CD8-positive, alpha-beta memory T cell (primary cell): Measurements from ENCODE around the gene RGMA. TPM values are rescaled to one million over a fixed set of nuclear protein-coding genes. Genes with fewer than 3 reads are reported as not detected.
A peak's percentile ranks its signal among the peaks of the same experiment; 100 is the strongest.

ENCODE experiments used
- CTCF ChIA-PET: fragments of 350-600 bp; sonication (Branson Sonifier 250); formaldehyde crosslinking; loops from one replicate; lab custom pipeline; 2021; ENCODE audit warnings: antibody characterized with exemption; lab: Charles Lee
- POLR2A ChIA-PET: fragments of 350-600 bp; sonication (Branson Sonifier 250); formaldehyde crosslinking; loops from one replicate; lab custom pipeline; 2021; ENCODE audit warnings: antibody characterized with exemption; lab: Charles Lee
- DNase-seq, 5 donors: peaks; one replicate each; pipeline versions ENCODE4 v3.0.0 to v3.0.0-alpha.2; 2020 to 2022; ENCODE audit warnings: mixed read lengths in 1 of 5
- H3K27ac ChIP-seq: one replicate; pipeline ENCODE4 v1.7.0; 2013; ENCODE audit warnings: low read depth, mild to moderate bottlenecking, low read length, moderate library complexity
- H3K27me3 ChIP-seq: 2 replicates; pipeline ENCODE4 v1.7.0; 2013; ENCODE audit warnings: low read length, mild to moderate bottlenecking; ENCODE audit not compliant: insufficient read depth, poor library complexity, severe bottlenecking
- H3K36me3 ChIP-seq: 2 replicates; pipeline ENCODE4 v1.7.0; 2013; ENCODE audit warnings: mild to moderate bottlenecking, low read length, moderate library complexity; ENCODE audit not compliant: insufficient read depth
- H3K4me1 ChIP-seq: 2 replicates; pipeline ENCODE4 v1.7.0; 2013; ENCODE audit warnings: mild to moderate bottlenecking, low read length, moderate library complexity; ENCODE audit not compliant: insufficient read depth
- H3K4me3 ChIP-seq: 2 replicates; pipeline ENCODE4 v1.7.0; 2013; ENCODE audit warnings: mild to moderate bottlenecking, low read length
- H3K9me3 ChIP-seq: 2 replicates; pipeline ENCODE4 v1.7.0; 2013; ENCODE audit warnings: mild to moderate bottlenecking, low read length
- H3K27ac Mint-ChIP-seq, 8 donors: one replicate each; pipeline ENCODE4 v1.8.0; 2020 to 2021; ENCODE audit warnings: mixed read lengths in 8 of 8, mild to moderate bottlenecking in 6 of 8, inconsistent platforms in 3 of 8, moderate library complexity in 3 of 8
- H3K27me3 Mint-ChIP-seq, 2 donors: one replicate each; pipeline ENCODE4 v1.8.0; 2020 to 2021; ENCODE audit warnings: mixed read lengths in 2 of 2, mild to moderate bottlenecking in 1 of 2, moderate library complexity in 1 of 2
- H3K36me3 Mint-ChIP-seq, 3 donors: one replicate each; pipeline ENCODE4 v1.8.0; 2020 to 2021; ENCODE audit warnings: mixed read lengths in 3 of 3, inconsistent platforms in 1 of 3, mild to moderate bottlenecking in 1 of 3
- H3K4me1 Mint-ChIP-seq, 3 donors: one replicate each; pipeline ENCODE4 v1.8.0; 2020 to 2021; ENCODE audit warnings: mixed read lengths in 3 of 3, inconsistent platforms in 1 of 3, mild to moderate bottlenecking in 1 of 3
- H3K4me3 Mint-ChIP-seq, 7 donors: one replicate each; pipeline ENCODE4 v1.8.0; 2020 to 2021; ENCODE audit warnings: mixed read lengths in 7 of 7, mild to moderate bottlenecking in 6 of 7, moderate library complexity in 4 of 7, inconsistent platforms in 2 of 7
- H3K9me3 Mint-ChIP-seq, 5 donors: one replicate each; pipeline ENCODE4 v1.8.0; 2020 to 2022; ENCODE audit warnings: mixed read lengths in 5 of 5, mild to moderate bottlenecking in 3 of 5, moderate library complexity in 2 of 5, inconsistent platforms in 1 of 5
- polyA plus RNA-seq: library from polyadenylated mRNA; unstranded; fragments of 300-500 nt; fragmentation: Illumina TruSeq; gene quantifications from one replicate; pipeline ENCODE4 v1.2.3, GENCODE V29; 2021
- total RNA-seq, 2 experiments: library from RNA; stranded (reverse); gene quantifications; one replicate each; pipeline ENCODE4 v1.2.3, GENCODE V29; 2021

The RGMA gene
- total and polyA plus RNA-seq, 3 experiments from 2014 or later: 0.20 TPM; not detected in 1

DNA sequence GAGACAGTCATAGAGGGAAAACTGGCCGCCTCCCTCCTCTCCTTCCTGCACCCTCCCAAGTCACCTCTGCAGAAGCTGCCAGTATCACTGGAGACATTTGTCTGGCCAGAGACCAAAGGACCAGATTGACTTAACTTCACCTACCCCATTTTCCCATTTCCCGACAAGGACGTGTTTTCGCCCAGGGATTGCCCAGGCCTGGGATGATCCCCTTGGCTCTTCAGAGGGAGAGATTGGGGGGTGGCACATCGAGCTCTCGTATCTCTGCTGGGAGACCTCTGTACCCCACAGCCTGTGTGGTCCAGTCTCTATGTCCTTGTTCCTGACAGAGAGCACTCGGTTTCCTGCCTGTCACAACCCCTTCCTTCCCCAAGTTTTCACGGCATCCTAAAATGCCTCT is 31.4 kb downstream of the RGMA start:
- H3K4me3 ChIP-seq: no peak overlapping the region
- Mint-ChIP-seq H3K27ac (peak overlapping the region in 2 of 8 donors; percentile 11 to 24), H3K4me1 (peaks cover 0 to 8% (median 4%) of the 10 kb centered on the region in 3 donors), H3K9me3 (no peaks in the 10 kb centered on the region), H3K36me3 (no peaks in the 10 kb centered on the region), H3K27me3 (peaks cover 7 to 14% of the 10 kb centered on the region in 2 donors), H3K4me3 (no peak overlapping the region)
- no peaks in the 10 kb centered on the region for H3K9me3 ChIP-seq
- ChIA-PET CTCF (interaction anchor here (1.1 to 1.2 kb wide), 2 partner anchors 17 to 27 kb away, joined by 3 to 5 read pairs; no protein-coding TSS in a partner anchor), POLR2A (no interaction called here)
- DNase-seq: no peak
- H3K27me3 ChIP-seq: no peaks in the 10 kb centered on the region
- H3K36me3 ChIP-seq: no peaks in the 10 kb centered on the region
- no peak overlapping the region for H3K27ac ChIP-seq
- H3K4me1 ChIP-seq: no peaks in the 10 kb centered on the region

DNA sequence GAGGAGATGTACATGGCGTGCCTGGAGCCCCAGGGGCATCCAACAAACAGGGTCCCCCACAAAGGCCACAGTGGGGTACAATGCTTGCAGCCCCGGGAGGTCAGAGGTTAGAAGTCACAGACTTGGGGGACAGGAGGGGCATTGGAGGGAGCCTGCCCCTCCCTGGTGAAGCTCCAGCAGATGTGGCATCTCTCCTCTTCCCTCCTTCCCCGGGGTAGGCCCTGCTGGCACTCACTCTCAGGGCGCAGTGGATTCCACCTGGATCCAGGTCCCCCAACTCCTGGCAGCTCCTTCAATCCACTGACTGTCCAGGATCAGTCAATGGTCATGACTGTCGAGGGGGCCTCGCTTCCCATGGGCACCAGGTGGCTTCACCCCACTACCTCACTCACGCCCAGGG is 32.2 kb downstream of the RGMA start:
- no peaks in the 10 kb centered on the region for H3K9me3 ChIP-seq
- ChIA-PET POLR2A (no interaction called here), CTCF (no interaction called here)
- Mint-ChIP-seq H3K4me1 (peaks cover 0 to 12% (median 7%) of the 10 kb centered on the region in 3 donors), H3K27ac (peak overlapping the region in 1 of 8 donors; percentile 57), H3K36me3 (no peaks in the 10 kb centered on the region), H3K27me3 (peaks cover 4 to 10% of the 10 kb centered on the region in 2 donors), H3K9me3 (no peaks in the 10 kb centered on the region), H3K4me3 (no peak overlapping the region)
- H3K4me1 ChIP-seq: no peaks in the 10 kb centered on the region
- no peaks in the 10 kb centered on the region for H3K27me3 ChIP-seq
- H3K4me3 ChIP-seq: no peak overlapping the region
- no peak for DNase-seq
- no peaks in the 10 kb centered on the region for H3K36me3 ChIP-seq
- no peak overlapping the region for H3K27ac ChIP-seq

- peak overlapping the region in 1 of 8 donors; percentile 54 for H3K27ac Mint-ChIP-seq
- CTCF ChIA-PET: interaction anchor here (1.1 kb wide), 1 partner anchor 18 kb away, joined by 3 read pairs; no protein-coding TSS in a partner anchor
Observed at GRCh38 chr15:93055211-93055610, 33.8 kb downstream of the RGMA start.

DNA sequence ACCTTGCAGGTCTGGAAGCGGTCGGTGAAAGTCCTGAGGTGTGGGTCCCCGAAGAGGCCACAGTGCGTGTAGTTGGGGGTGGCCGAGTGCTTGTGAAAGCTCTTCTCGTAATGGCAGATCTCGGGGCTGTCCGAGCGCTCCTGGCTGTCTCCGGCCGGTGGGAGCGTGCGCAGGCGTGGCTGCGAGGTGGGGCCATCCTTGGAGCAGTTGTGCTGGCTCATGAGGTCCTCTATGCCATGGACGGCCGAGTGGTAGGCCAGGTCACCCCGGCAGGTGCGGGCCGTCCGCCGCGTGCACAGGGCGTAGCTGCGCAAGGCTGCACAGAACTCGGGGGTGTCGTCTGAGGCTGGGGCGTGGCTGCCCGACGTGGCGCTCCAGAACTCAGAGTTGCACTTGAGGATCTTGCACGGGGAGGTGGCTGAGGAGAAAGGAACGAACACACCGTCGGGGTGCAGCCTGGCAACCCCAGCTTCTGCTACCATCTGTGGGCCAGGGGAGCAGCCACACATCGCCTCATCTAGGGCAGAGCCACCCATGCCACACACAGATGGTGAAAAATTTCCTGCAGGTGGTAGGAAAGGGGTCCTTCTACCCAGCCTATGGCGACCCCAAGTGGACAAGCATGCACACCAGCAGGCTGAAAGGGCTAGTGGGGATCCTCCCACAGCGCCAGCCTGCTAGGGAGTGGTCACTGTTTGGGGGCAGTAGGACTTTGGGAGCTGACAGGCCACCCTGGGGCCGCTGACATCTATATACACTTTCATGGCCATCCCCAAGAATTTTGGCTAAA is 36.7 kb downstream of the RGMA start:
- Histone ChIP-seq H3K27me3 (no peaks in the 10 kb centered on the region), H3K27ac (no peak overlapping the region), H3K4me1 (peaks cover 17% of the 10 kb centered on the region), H3K4me3 (no peak overlapping the region), H3K9me3 (no peaks in the 10 kb centered on the region), H3K36me3 (no peaks in the 10 kb centered on the region)
- H3K27me3 Mint-ChIP-seq: peaks cover 0 to 7% of the 10 kb centered on the region in 2 donors
- peak in 1 of 5 donors; percentile 28 for DNase-seq
- no peaks in the 10 kb centered on the region for H3K36me3 Mint-ChIP-seq
- no peak overlapping the region for H3K4me3 Mint-ChIP-seq
- no peaks in the 10 kb centered on the region for H3K9me3 Mint-ChIP-seq
- peak overlapping the region in 2 of 8 donors; percentile 11 to 74 for H3K27ac Mint-ChIP-seq
- POLR2A ChIA-PET: no interaction called here
- CTCF ChIA-PET: interaction anchor here (1.5 to 3.8 kb wide), 2 partner anchors 22 to 24 kb away, joined by 6 to 24 read pairs; no protein-coding TSS in a partner anchor
- H3K4me1 Mint-ChIP-seq: peaks cover 31 to 41% (median 35%) of the 10 kb centered on the region in 3 donors

More at GRCh38 chr15:93055211-93055610, 33.8 kb downstream of the RGMA start:
- no peak overlapping the region for H3K27ac ChIP-seq
- H3K4me1 ChIP-seq: peaks cover 5% of the 10 kb centered on the region
- Mint-ChIP-seq H3K27me3 (peaks cover 4 to 8% of the 10 kb centered on the region in 2 donors), H3K36me3 (no peaks in the 10 kb centered on the region), H3K9me3 (no peaks in the 10 kb centered on the region), H3K4me3 (no peak overlapping the region), H3K4me1 (peaks cover 5 to 11% (median 11%) of the 10 kb centered on the region in 3 donors)
- H3K36me3 ChIP-seq: no peaks in the 10 kb centered on the region
- DNase-seq: no peak
- no peaks in the 10 kb centered on the region for H3K9me3 ChIP-seq
- no peak overlapping the region for H3K4me3 ChIP-seq
- POLR2A ChIA-PET: no interaction called here
- no peaks in the 10 kb centered on the region for H3K27me3 ChIP-seq

DNA sequence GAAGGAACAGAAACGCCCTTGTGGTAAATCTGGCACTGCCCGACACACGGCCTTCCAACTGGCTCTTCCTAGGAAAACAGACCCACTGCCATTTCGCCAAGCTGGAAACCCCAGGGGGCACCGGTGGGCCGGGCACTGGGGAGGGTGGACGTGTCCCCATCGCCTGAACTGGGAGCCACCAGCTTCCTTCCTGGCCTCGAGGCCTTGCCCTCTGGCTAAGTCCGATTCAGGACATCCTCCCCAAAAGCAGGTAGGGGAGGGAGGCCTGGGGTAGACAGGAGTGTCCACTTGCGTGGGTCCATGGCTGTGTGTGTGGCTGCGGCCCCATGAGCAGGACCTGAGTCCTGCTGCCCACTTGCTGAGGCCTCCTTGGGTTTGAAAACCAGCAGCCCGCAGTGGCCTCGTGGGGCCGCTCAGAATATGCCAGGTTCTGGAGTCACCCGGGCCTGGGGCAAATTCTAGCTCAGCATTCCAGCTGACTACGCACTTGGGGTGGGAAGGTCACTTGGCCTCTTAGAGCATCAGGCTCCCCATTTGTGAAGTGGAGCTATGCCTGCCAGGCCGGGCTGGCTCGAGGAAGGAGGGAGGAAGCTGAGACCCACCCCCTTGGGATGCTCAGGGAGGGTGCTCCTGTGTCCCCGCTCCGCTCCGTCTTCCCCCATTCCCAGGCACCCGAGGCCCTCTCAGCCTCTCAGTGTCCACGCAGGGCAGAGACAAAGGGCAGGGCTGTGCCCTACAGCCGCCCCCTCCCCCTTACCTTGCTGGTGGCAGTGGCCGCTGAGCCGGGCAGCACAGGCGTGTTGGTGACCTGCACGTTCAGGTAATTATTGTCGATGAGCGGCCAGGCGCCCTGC is 37.5 kb downstream of the RGMA start:
- no peak overlapping the region for H3K27ac ChIP-seq
- ChIA-PET POLR2A (no interaction called here), CTCF (interaction anchor here (1.5 to 3.8 kb wide), 3 partner anchors 16 to 23 kb away, joined by 6 to 24 read pairs (median 15); no protein-coding TSS in a partner anchor)
- H3K4me1 ChIP-seq: peaks cover 25% of the 10 kb centered on the region
- Mint-ChIP-seq H3K27me3 (peaks cover 0 to 7% of the 10 kb centered on the region in 2 donors), H3K27ac (peak overlapping the region in 3 of 8 donors; percentile 11 to 74 (median 13)), H3K9me3 (no peaks in the 10 kb centered on the region), H3K4me3 (no peak overlapping the region), H3K36me3 (peaks cover 0 to 3% (median 0%) of the 10 kb centered on the region in 3 donors), H3K4me1 (peaks cover 37 to 49% (median 41%) of the 10 kb centered on the region in 3 donors)
- no peaks in the 10 kb centered on the region for H3K9me3 ChIP-seq
- H3K4me3 ChIP-seq: no peak overlapping the region
- no peaks in the 10 kb centered on the region for H3K27me3 ChIP-seq
- DNase-seq: no peak
- H3K36me3 ChIP-seq: no peaks in the 10 kb centered on the region

GRCh38 chr15:93050648-93051047 is 38.4 kb downstream of the RGMA start:
- H3K4me3 Mint-ChIP-seq: peak overlapping the region in 1 of 7 donors; percentile 22
- ChIA-PET POLR2A (no interaction called here), CTCF (interaction anchor here (1.0 to 3.8 kb wide), 3 partner anchors 13 to 20 kb away, joined by 4 to 24 read pairs (median 15); no protein-coding TSS in a partner anchor)
- Histone ChIP-seq H3K27ac (no peak overlapping the region), H3K27me3 (no peaks in the 10 kb centered on the region), H3K4me1 (peaks cover 25% of the 10 kb centered on the region), H3K9me3 (no peaks in the 10 kb centered on the region), H3K4me3 (no peak overlapping the region), H3K36me3 (no peaks in the 10 kb centered on the region)
- H3K36me3 Mint-ChIP-seq: peaks cover 0 to 11% (median 3%) of the 10 kb centered on the region in 3 donors
- H3K27me3 Mint-ChIP-seq: peaks cover 0 to 7% of the 10 kb centered on the region in 2 donors
- H3K9me3 Mint-ChIP-seq: peaks cover 0 to 4% (median 2%) of the 10 kb centered on the region in 5 donors
- DNase-seq: no peak
- H3K27ac Mint-ChIP-seq: peak overlapping the region in 6 of 8 donors; percentile 31 to 98 (median 86)
- peaks cover 45 to 55% (median 48%) of the 10 kb centered on the region in 3 donors for H3K4me1 Mint-ChIP-seq

- H3K36me3 ChIP-seq: no peaks in the 10 kb centered on the region
- POLR2A ChIA-PET: no interaction called here
- CTCF ChIA-PET: interaction anchor here (1.0 to 3.8 kb wide), 4 partner anchors 10 to 20 kb away, joined by 3 to 24 read pairs (median 10); no protein-coding TSS in a partner anchor
- H3K27me3 ChIP-seq: no peaks in the 10 kb centered on the region
- peak overlapping the region in 7 of 8 donors; percentile 31 to 98 (median 91) for H3K27ac Mint-ChIP-seq
- peaks cover 0 to 7% of the 10 kb centered on the region in 2 donors for H3K27me3 Mint-ChIP-seq
- peak overlapping the region in 4 of 7 donors; percentile 12 to 62 (median 39) for H3K4me3 Mint-ChIP-seq
- peaks cover 0 to 4% (median 2%) of the 10 kb centered on the region in 5 donors for H3K9me3 Mint-ChIP-seq
- H3K36me3 Mint-ChIP-seq: peaks cover 0 to 12% (median 3%) of the 10 kb centered on the region in 3 donors
- no peak overlapping the region for H3K27ac ChIP-seq
- peaks cover 45 to 55% (median 48%) of the 10 kb centered on the region in 3 donors for H3K4me1 Mint-ChIP-seq
- H3K4me3 ChIP-seq: no peak overlapping the region
- peak in 4 of 5 donors; percentile 15 to 73 (median 46) for DNase-seq
- peaks cover 25% of the 10 kb centered on the region for H3K4me1 ChIP-seq
- no peaks in the 10 kb centered on the region for H3K9me3 ChIP-seq
Observed at GRCh38 chr15:93049914-93050578, 39.0 kb downstream of the RGMA start.
